ENCODE measurements around the gene ELMOD3.

DNA sequence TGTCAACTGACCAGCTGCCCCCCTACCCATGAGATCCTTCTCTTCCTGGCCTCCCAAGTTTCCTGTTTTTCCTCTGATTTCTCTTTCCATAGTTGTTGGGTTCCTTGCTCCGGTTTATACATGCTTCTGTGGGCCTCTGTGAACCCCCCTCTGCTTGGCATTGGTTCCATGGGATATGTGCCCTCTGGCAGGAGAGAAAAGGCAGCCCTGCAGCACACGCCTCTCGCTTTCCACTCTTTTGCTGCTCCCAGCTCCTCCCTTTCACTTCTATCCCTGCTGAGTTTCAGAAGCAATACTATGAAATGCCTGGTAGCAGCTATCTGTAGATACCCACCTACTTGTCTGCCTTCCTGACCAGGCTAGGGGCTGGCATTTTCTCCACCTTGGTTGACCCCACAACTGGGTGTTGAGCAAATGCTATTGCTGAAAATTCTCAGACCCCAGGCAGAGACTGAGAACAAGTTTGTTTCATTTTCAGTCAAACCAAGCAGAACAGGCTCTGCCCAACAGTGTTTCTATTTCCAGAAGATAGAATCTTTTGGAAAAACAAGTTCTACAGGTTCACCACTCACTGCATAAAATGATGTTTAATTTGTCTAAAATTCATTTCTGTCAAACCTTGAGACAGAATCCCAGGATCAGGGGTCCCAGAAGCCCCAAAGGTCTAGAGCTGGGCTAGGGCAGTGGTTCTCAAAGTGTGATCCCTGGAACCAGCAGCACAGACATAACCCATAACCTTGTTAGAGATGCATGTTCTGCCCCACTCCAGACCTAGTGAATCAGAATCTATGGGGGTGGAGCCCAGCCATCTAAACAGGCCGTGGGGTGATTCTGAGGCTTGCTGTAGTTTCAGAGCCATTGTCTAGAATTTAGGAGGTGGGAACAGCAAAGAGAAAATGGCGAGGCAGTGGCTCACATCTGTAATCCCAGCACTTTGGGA is 42.2 kb downstream of the ELMOD3 start:
- TF ChIP-seq, protein P1, sequence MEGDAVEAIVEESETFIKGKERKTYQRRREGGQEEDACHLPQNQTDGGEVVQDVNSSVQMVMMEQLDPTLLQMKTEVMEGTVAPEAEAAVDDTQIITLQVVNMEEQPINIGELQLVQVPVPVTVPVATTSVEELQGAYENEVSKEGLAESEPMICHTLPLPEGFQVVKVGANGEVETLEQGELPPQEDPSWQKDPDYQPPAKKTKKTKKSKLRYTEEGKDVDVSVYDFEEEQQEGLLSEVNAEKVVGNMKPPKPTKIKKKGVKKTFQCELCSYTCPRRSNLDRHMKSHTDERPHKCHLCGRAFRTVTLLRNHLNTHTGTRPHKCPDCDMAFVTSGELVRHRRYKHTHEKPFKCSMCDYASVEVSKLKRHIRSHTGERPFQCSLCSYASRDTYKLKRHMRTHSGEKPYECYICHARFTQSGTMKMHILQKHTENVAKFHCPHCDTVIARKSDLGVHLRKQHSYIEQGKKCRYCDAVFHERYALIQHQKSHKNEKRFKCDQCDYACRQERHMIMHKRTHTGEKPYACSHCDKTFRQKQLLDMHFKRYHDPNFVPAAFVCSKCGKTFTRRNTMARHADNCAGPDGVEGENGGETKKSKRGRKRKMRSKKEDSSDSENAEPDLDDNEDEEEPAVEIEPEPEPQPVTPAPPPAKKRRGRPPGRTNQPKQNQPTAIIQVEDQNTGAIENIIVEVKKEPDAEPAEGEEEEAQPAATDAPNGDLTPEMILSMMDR (IDR thresholded peaks at IDR 0.05) = no peak
- no peak for TF ChIP-seq POLR2A (IDR thresholded peaks at IDR 0.05)
